Activated CD8-positive, alpha-beta memory T cell treated with anti-CD3 and anti-CD28 coated beads, Interleukin-2, amount 50 U/mL, for 24 hours (primary cell): Measurements from ENCODE around the gene SH3BP4.
"Not testable (repeated sequence)": the region's sequence is repeated elsewhere in the genome, so short reads cannot be mapped to it uniquely, and the experiment has no call there.

Experiments used
- DNase-seq: peaks from one replicate; pipeline ENCODE4 v3.0.0-alpha.2; 2020; ENCODE audit errors: extremely low read depth

SH3BP4 gene

DNA sequence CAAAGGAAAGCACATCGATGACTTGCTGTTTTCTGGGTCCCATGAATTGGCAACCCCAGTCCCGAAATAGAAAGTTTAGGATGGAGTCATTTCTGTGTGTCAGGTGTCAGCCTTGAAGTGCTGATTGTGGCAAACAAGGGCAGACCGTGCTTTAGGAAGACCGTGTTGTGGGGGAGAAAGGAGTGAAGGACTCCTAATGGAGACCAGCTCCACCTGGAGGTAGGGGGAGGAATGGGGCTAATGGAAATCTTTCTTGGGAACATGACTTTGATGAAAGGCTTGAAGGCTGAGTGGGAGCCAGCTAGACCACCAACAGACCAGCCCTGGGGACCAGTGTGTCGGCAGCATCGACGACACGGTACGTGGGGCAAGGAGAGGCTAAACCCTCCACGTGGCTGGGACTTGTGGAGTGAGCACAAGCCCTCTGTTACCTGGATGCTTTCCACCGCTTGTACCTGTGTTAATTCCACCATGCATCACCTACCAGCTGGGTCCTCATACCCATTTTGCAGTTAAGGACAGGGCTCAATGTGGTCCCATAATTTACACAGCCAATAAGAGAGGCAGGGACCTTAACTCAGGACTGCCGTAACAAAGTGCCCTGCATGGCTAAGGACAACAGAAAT, 104.2 kb downstream of the SH3BP4 start:
- no peak for DNase-seq

DNA sequence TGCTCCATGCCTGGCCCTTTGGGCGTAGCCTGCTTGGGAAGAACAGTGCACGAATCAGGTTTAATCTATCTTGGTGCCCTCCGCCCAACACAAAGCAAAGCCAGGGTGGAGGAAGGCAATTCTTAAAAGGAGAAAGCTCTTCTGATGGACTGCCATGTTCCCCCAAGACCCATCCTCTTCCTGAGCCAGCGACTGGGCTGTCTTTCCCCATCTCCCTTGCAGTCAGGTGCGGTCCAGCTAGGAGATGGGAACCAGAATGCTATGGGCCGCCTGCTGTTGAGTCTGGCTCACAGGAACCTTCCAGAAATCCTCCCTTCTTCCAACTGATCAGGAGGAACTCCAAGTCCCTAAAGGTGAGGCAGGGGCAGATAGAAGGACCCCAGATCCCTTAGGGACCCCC, 105.0 kb downstream of the SH3BP4 start:
- no peak for DNase-seq

DNA sequence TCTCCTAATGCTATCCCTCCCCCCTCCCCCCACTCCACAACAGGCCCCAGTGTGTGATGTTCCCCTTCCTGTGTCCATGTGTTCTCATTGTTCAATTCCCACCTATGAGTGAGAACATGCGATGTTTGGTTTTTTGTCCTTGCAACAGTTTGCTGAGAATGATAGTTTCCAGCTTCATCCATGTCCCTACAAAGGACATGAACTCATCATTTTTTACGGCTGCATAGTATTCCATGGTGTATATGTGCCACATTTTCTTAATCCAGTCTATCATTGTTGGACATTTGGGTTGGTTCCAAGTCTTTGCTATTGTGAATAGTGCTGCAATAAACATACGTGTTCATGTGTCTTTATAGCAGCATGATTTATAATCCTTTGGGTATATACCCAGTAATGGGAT, 105.8 kb downstream of the SH3BP4 start:
- DNase-seq = not testable (repeated sequence)

- DNase-seq = no peak
Observed at GRCh38 chr2:235059161-235059560, 107.3 kb downstream of the SH3BP4 start.

GRCh38 chr2:235061656-235062055, 109.8 kb downstream of the SH3BP4 start:
- DNase-seq = no peak

GRCh38 chr2:235063471-235063961, 111.7 kb downstream of the SH3BP4 start:
- no peak for DNase-seq

- no peak for DNase-seq
Observed at GRCh38 chr2:235064976-235065375, 113.2 kb downstream of the SH3BP4 start.

DNA sequence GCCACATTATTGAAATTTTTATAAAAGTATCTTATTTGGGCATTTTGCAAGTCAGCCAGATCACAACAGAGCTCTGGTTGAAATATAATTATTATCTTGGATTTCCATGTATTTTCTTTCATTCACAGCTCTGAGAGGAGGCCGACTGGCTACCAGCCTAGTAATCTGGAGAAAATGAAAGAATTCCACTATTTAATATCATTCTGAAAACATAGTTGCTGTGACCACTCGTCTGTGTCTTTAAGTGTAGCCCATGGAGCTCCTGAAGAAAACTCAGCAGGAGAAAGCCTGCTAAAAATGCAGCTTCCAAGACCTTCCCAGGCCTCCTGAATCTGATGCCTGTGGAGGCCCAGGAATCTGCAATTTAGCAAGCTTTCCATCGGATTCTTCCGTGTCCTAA, 114.7 kb downstream of the SH3BP4 start:
- no peak for DNase-seq

- no peak for DNase-seq
Observed at GRCh38 chr2:235066895-235067294, 115.1 kb downstream of the SH3BP4 start.

- DNase-seq = no peak
Observed at GRCh38 chr2:235068701-235069100, 116.9 kb downstream of the SH3BP4 start.

GRCh38 chr2:235070063-235070706, 118.4 kb downstream of the SH3BP4 start:
- no peak for DNase-seq

DNA sequence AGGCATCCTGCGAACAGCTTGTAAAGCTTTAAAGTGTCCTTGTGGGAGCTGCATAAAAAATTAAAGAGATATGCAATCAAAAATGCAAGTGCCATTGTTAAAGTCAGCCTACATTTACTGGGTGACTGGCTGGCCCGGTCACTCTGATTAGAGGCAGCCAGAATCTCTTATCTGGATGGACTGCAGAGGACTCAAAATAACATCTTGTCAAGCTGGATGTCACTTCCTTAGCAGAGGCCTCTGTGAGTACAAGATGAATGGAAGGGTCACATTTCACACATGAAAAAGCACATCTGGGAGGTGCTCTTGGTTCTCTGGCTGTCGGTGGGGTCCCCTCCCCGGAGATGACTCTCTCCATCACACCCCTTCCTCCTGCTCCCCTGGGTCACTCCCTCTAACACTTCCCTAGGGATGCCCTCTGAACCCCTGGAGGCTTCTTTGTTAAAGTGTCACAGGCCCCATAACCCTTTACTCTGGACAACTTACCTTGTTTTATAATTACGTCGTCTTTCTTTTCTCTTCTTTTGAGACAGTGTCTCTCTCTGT, 122.1 kb downstream of the SH3BP4 start:
- DNase-seq = no peak

DNA sequence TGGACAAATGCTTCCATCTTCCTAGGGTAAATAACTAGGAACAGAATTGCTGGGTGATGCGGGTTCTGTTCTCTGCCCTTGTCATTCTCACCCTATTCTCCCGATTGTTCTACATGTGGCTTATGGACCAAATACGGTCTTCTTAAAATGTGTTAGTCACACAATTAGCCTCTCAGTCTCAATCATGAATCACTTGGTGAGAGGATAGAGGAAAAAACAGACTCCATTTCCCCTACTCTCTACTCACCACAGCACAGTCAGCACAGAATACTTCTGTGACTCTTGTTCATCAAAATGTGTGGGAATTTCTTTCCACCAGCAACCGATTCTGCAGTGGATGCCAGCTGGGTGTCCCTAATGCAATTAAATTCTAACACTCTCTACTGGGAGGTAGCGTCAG, 125.2 kb downstream of the SH3BP4 start:
- no peak for DNase-seq

GRCh38 chr2:235078182-235078581, 126.4 kb downstream of the SH3BP4 start:
- no peak for DNase-seq

DNA sequence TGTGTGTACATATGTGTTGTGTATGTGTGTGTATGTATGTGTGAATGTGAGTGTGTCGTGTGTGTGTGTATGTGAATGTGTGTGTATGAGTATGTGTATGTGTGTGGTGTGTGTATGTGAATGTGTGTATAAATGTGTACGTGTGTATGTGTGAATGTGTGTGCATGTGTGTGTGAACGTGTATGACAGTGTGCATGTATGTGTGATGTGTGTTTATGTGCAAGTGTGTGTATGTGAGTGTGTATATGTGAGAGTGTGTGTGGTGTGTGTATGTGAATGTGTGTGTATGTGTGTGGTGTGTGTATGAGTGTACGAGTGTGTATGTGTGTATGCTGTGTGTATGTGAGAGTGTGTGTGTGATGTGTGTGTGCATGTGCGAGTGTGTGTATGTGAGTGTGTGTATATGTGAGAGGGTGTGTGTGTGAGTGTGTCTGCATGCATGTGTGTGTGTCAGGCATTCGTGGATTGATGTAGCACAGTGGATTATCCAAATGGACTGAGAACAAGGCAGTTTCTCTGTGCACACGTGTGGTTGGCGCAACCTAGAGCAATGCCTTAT, 127.2 kb downstream of the SH3BP4 start:
- no peak for DNase-seq

DNA sequence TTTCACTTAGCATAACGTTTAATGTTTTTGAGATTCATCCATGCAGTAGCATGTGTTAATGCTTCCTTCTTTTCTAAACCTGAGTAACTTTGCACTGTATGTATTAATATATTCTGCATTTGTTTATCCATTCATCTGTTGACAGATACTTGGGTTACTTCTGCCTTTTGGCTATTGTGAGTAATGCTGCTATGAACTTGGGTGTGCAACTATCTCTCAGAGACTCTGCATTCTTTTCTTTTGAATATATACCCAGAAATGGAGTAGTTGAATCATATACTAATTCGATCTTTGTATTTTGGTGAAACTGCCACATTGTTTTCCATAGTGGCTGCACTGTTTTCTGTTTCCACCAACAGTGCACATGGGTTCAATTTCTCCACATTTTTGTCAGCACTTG, 128.3 kb downstream of the SH3BP4 start:
- DNase-seq = no peak

DNA sequence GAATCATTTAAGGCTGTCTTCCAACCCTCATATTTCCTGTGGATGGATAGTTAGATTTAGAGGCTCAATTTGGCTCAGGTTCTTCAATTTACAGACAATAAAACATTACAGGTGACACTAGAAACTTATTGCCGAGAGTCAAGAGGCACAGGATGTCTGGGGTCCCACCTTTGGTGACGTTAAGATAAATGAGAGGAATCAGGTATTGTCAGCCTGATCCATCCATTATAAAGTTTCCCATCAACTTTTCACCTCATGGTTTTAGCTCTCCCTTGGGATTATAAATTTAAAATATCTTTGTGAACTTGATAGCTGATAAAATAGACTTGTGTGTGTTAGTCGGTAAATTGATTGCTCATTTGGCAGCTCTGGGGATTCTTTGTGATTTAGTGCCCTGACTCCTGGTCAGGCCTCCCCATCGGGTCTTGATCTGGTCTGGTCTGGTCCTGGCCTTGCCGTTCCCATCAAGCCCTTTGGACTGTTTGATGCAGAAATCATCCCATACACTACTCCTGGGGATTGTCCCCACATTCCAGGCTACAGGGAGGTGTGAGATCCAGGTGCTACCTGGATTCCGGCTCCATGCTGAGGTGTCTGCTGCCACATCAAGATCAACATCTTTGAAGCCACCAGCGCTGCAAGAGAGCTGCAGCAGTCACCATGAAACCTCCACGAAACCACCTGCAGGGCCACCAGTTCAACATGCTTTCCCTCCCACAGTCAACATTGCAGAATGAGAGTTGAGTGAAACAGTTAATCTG, 130.9 kb downstream of the SH3BP4 start:
- DNase-seq = no peak

- no peak for DNase-seq
Observed at GRCh38 chr2:235083822-235084221, 132.0 kb downstream of the SH3BP4 start.

- no peak for DNase-seq
Observed at GRCh38 chr2:235084424-235084823, 132.6 kb downstream of the SH3BP4 start.

DNA sequence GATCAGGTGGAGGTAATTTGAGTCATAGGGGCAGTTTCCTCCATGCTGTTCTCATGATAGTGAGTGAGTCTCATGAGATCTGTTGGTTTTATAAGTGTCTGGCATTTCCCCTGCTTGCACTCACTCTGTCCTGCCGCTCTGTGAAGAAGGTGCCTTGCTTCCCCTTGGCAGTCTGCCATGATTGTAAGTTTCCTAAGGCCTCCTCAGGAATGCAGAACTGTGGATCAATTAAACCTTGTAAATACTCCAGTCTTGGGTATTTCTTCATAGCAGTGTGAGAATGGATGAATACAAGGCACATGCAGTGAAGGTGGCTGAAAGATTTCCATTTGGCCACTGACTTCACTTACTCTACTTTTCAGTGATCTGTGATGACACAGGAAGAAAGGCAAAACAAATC, 133.7 kb downstream of the SH3BP4 start:
- DNase-seq = no peak

DNA sequence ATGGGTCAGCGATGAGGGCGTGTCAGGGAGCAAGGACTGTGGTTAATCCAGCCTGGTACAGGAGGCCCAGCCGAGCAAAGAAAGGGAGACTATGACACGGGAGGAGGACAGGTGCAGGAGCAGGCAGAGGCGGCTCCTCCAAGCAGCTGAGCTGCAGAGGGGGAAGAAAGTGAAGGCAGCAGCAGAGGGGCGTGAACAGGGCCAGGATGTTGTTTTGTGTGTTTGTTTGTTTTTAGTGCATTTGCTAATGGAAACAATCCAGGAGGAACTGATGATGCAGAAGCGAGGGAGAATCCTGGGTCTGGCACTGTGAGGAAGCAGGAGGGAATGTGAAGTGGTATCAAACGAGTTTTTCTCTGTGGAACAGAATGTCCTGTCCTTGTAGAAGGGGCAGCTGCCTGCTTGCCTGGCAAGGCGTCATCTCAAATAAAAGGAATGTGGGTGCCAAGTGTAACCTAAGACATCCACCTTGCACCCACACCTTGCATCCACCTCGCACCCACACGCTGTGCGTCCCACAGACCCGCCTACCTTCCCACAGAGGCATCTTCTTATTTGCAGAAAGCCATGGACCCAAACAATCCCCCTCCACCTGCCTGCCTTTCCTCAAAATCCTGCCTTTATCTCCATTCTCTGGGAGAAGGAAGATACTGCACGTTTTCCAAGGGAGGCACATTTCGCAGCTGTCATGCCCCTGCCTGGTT, 134.8 kb downstream of the SH3BP4 start:
- no peak for DNase-seq
